K562 (cell line): ENCODE results near the gene SH3BP5. TPM values are rescaled to one million over a fixed set of nuclear protein-coding genes. Genes with fewer than 3 reads are reported as not detected.
A peak's percentile ranks its signal among the peaks of the same experiment; 100 is the strongest.

Experiments
- BRF1 ChIP-seq: IDR thresholded peaks from 3 replicates; pipeline ENCODE4 v1.6.1; 2011; ENCODE audit warnings: borderline replicate concordance, mild to moderate bottlenecking; ENCODE audit not compliant: insufficient read length; ENCODE audit errors: extremely low read depth
- CHD7 ChIP-seq: fragments of 200-600 bp; sonication (generic); IDR thresholded peaks from one replicate; pipeline ENCODE4 v1.6.1; 2012; ENCODE audit warnings: mild to moderate bottlenecking, low read depth, low read length, inconsistent platforms
- DLX4 ChIP-seq: fragments of 250-450 bp; sonication (Bioruptor Pico); IDR thresholded peaks from 2 replicates; pipeline ENCODE4 v1.6.1; 2021; ENCODE audit warnings: mild to moderate bottlenecking
- EP300 ChIP-seq: IDR thresholded peaks from 2 replicates; pipeline ENCODE4 v1.6.1; 2012; ENCODE audit warnings: low read length, improper control_type of control experiment
- MECOM ChIP-seq: fragments of 250-450 bp; sonication (Bioruptor Pico); IDR thresholded peaks from 2 replicates; pipeline ENCODE4 v1.8.0; 2022; ENCODE audit warnings: inconsistent platforms
- MYC ChIP-seq, 2 experiments: fragments of 250-450 bp in 1 of 2; sonication (Bioruptor Pico) in 1 of 2; IDR thresholded peaks; 2 replicates each; pipeline versions ENCODE4 v1.5.1 to v1.6.1; 2012 to 2021; ENCODE audit warnings: low read depth in 2 of 2, borderline replicate concordance in 1 of 2, improper control_type of control experiment in 1 of 2, low read length in 1 of 2, mild to moderate bottlenecking in 1 of 2, moderate library complexity in 1 of 2
- POLR2G ChIP-seq: fragments of 200-400 bp; formaldehyde crosslinking; IDR thresholded peaks from 2 replicates; pipeline ENCODE4 v1.6.1; 2017; ENCODE audit warnings: low read depth, mild to moderate bottlenecking, antibody characterized with exemption, low read length, moderate library complexity
- PURB ChIP-seq: sonication (generic); formaldehyde crosslinking; IDR thresholded peaks from 2 replicates; pipeline ENCODE4 v1.9.0; 2021; ENCODE audit warnings: low read depth, mild to moderate bottlenecking, missing genetic modification reagents
- RBM17 ChIP-seq: fragments of 200-400 bp; formaldehyde crosslinking; IDR thresholded peaks from 2 replicates; pipeline ENCODE4 v1.6.1; 2017; ENCODE audit warnings: low read depth, mild to moderate bottlenecking, low read length, borderline replicate concordance
- SMAD3 ChIP-seq: fragments of 450-650 bp; formaldehyde crosslinking; conservative IDR thresholded peaks from 2 replicates; pipeline ENCODE4 v1.4.0; 2020; ENCODE audit warnings: mild to moderate bottlenecking
- TCF3 ChIP-seq: sonication (generic); formaldehyde crosslinking; IDR thresholded peaks from 2 replicates; pipeline ENCODE4 v1.4.0; 2020; ENCODE audit warnings: mild to moderate bottlenecking, missing genetic modification reagents
- TEAD4 ChIP-seq, 2 experiments: sonication (generic) in 1 of 2; formaldehyde crosslinking in 1 of 2; IDR thresholded peaks; 2 replicates each; pipeline versions ENCODE4 v1.6.1 to v1.8.0; 2012 to 2022; ENCODE audit warnings: borderline replicate concordance in 1 of 2, inconsistent platforms in 1 of 2, low read length in 1 of 2, mild to moderate bottlenecking in 1 of 2, missing genetic modification reagents in 1 of 2
- THRAP3 ChIP-seq: fragments of 450-650 bp; IDR thresholded peaks from 2 replicates; pipeline ENCODE4 v1.6.1; 2016; ENCODE audit warnings: mild to moderate bottlenecking, inconsistent platforms, borderline replicate concordance
- ZNF263 ChIP-seq: sonication (generic); formaldehyde crosslinking; IDR thresholded peaks from 2 replicates; pipeline ENCODE4 v1.8.0; 2022; ENCODE audit warnings: mild to moderate bottlenecking, missing genetic modification reagents, borderline replicate concordance
- ZNF696 ChIP-seq: fragments of 250-450 bp; sonication (Bioruptor Pico); conservative IDR thresholded peaks from 2 replicates; pipeline ENCODE4 v1.4.0; 2020; ENCODE audit warnings: mild to moderate bottlenecking, moderate library complexity
- ZNF707 ChIP-seq: fragments of 250-450 bp; sonication (Bioruptor Pico); conservative IDR thresholded peaks from 2 replicates; pipeline ENCODE4 v1.8.0; 2022; ENCODE audit warnings: inconsistent platforms, mild to moderate bottlenecking, moderate library complexity
- ZNF778 ChIP-seq: fragments of 450-650 bp; formaldehyde crosslinking; IDR thresholded peaks from 2 replicates; pipeline ENCODE4 v1.4.0; 2020; ENCODE audit warnings: mild to moderate bottlenecking, moderate library complexity
- polyA plus RNA-seq, 8 experiments: library from polyadenylated mRNA; depleted of rRNA in 4 of 8; stranded (reverse) in 5 of 8; unstranded in 3 of 8; fragments of >200 nt; fragmentation: Nextera tagmentation in 2 of 8; fragmentation: Illumina TruSeq in 1 of 8; extraction: Ambion mirVana in 2 of 8; extraction: Trizol in 1 of 8; gene quantifications; 2 replicates each; pipeline versions ENCODE4 v1.2.1 to v1.2.3, GENCODE V29; 2011 to 2014; ENCODE audit warnings: inconsistent platforms in 1 of 8, missing spikeins in 1 of 8
- total RNA-seq, 7 experiments: library from RNA; depleted of rRNA in 6 of 7; stranded (reverse); fragments of >200 nt in 6 of 7; fragmentation: Illumina TruSeq in 2 of 7; extraction: Trizol in 2 of 7; gene quantifications; 2 replicates each; pipeline versions ENCODE4 v1.2.1 to v1.2.3, GENCODE V29; 2011 to 2021; ENCODE audit warnings: low replicate concordance in 1 of 7

SH3BP5 gene
- total and polyA plus RNA-seq, 9 of the 15 experiments (the other 6 are each of a cell fraction or from before 2014, with no cell fraction given), result 2.9 to 29.0 (median 14.9) TPM

GRCh38 chr3:15205482-15205933 is 126.9 kb downstream of the SH3BP5 start (continued):
- TF ChIP-seq CHD7 (no peak), POLR2G (no peak), DLX4 (CRISPR knock-in tag) (no peak), TCF3 (CRISPR knock-in tag) (no peak), ZNF778 (no peak), ZNF707 (CRISPR knock-in tag) (no peak), ZNF696 (CRISPR knock-in tag) (no peak), RBM17 (no peak), MYC (IDR thresholded peaks at IDR 0.05; ENCODE audit: low read depth, low read length) (no peak), MYC (CRISPR knock-in tag; IDR thresholded peaks at IDR 0.05; ENCODE audit: borderline replicate concordance, low read depth) (no peak), SMAD3 (CRISPR knock-in tag) (no peak), THRAP3 (no peak), MECOM (CRISPR knock-in tag) (0 out of 2 replicates have a peak, but pooled peaks have one; percentile 12), TEAD4 (IDR thresholded peaks at IDR 0.05; ENCODE audit: low read length) (no peak), TEAD4 (CRISPR knock-in tag; IDR thresholded peaks at IDR 0.05; ENCODE audit: borderline replicate concordance) (no peak), EP300 (no peak), ZNF263 (CRISPR knock-in tag) (no peak), BRF1 (no peak), PURB (no peak)
